T-helper 2 cell (primary cell): ENCODE results near the gene COG8.
"Not testable (repeated sequence)": the region's sequence is repeated elsewhere in the genome, so short reads cannot be mapped to it uniquely, and the experiment has no call there.

Experiments used
- DNase-seq, 5 experiments: peaks; one replicate each; pipeline versions ENCODE4 v3.0.0 to v3.0.0-alpha.2; 2012 to 2022
- total RNA-seq, 2 donors: gene quantifications; one replicate each; lab custom pipeline; 2026; lab: John Stamatoyannopoulos, UW

Gene COG8, protein sequence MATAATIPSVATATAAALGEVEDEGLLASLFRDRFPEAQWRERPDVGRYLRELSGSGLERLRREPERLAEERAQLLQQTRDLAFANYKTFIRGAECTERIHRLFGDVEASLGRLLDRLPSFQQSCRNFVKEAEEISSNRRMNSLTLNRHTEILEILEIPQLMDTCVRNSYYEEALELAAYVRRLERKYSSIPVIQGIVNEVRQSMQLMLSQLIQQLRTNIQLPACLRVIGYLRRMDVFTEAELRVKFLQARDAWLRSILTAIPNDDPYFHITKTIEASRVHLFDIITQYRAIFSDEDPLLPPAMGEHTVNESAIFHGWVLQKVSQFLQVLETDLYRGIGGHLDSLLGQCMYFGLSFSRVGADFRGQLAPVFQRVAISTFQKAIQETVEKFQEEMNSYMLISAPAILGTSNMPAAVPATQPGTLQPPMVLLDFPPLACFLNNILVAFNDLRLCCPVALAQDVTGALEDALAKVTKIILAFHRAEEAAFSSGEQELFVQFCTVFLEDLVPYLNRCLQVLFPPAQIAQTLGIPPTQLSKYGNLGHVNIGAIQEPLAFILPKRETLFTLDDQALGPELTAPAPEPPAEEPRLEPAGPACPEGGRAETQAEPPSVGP
- 7.5 to 16.7 reads per million in 2 donors for total RNA-seq

DNA sequence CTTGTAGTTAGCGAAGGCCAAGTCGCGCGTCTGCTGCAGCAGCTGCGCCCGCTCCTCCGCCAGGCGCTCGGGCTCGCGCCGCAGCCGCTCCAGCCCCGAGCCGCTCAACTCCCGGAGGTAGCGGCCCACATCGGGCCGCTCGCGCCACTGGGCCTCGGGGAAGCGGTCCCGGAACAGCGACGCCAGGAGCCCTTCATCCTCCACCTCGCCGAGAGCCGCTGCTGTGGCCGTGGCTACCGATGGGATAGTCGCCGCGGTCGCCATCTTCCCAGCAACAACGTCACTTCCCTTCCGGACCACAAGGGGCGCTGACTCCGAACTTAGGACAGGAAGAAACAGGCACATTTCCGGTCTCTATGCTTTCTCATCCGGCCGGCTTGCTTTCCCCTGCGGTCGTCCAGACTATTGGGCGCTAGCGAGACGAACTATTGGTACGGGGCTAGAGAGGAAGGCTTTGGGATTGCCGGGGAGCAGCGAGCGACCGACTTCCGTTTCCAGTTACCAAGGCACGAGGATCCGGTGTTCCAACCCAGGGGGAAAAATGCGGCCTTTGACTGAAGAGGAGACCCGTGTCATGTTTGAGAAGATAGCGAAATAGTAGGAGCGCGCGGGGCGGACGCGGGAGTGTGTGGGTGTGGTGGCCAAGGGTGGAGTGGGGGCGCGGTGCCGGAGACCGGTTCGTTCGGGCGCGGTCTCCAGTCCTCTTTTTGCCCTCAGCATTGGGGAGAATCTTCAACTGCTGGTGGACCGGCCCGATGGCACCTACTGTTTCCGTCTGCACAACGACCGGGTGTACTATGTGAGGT is at the start of gene COG8, which contains the start of gene NIP7:
Gene COG8, minus strand, starts transcription at position 276 of the 806 bp plus-strand sequence. Its CDS starts 12 bp downstream, at position 264.
Gene NIP7, plus strand, starts transcription at position 484 of the 806 bp plus-strand sequence. Its CDS starts 58 bp downstream, at position 542.
- DNase-seq = peak; percentile 73 to 94 (median 87)

DNA sequence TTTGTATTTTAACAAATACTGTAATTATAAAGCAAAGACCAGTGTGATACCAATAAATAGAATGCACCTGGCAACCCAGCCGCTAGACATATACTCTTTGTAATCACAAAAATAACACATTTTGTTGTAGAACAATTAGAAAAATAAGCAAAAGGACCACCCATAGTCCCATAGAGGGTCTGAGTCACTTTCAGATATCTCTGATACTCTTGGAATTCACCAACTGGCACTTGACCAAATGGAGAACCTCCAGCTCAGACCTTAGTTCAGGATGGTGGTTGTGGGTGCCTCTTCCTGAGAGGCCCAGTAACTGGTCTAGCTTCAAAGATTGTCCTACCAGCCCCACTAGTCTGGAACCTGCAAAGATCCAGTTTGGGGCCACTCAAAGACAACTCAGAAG is 47.2 kb upstream of the COG8 start:
- DNase-seq = no peak

DNA sequence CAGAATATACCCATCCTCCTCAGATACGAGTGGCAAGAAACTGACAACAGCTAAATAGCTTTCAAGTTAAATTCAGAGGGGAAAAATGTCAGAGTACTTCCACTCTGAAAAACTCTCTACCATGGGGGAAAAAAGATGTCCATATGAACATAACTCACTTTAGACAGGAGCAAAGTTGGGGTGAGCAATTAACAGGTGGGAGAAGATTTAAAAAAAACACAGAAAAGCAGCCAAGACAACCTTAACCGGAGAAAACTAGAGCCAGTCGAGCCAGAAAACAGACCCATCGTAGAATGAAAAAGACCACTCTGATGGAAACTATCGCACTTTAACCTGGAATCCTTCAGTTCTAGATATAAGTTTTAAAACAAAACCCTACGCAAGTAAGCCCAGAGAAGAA is 45.6 kb upstream of the COG8 start:
- DNase-seq = no peak

DNA sequence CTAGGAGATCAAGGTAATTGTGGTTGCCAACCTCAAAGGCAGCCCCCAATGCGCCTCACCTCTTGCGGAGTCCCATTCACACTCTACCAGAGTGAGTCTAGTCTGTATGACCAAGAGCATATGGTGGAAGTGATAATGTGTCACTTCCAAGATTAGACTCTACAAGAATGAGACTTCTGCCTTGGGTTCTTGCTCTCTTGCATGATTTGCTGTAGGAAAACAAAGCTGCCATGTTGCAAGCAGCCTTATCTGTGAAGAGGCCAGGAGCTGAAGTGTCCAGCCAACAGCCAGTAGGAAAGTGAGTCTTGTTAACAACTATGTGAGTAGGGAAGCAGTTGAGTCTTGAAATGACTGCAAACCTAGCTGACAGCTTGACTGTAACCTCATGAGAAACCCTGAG is 43.1 kb upstream of the COG8 start:
- DNase-seq = no peak

DNA sequence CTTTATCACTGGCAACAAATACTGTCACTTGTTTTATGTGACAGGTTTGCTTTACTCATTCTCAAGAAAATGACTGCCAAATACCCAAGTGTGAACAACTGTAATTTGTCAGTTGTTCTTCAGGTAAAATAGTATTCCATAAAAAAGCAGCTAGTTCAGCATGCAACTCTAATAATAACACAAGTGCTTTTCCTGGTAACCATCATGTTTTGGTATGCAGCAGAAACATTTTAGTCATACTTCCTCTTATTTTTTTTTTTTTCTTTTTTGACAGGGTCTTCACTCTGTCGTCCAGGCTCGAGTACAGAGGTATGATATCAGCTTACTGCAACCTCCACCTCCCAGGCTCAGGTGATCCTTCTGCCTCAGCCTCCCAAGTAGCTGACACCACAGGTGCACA is 41.9 kb upstream of the COG8 start:
- no peak for DNase-seq

DNA sequence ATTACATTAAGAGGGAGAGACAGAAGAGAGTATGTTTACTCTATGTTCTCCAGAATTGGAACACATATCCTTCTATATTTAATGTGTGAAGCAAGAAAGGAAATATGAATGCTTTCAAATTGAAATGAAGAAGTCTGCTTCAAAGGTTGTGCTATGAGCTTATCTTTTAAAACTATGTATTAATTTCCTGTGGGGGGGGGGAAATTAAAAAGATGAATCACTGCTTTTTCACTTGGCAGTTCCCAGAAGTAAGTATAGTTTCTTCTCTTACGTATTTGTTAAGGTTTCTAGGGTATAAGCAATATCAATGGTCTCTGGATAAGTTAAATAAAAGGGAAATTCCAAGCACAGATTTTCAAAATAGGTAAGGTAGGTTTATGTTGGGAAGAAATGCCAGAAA is 39.4 kb upstream of the COG8 start:
- DNase-seq = no peak

DNA sequence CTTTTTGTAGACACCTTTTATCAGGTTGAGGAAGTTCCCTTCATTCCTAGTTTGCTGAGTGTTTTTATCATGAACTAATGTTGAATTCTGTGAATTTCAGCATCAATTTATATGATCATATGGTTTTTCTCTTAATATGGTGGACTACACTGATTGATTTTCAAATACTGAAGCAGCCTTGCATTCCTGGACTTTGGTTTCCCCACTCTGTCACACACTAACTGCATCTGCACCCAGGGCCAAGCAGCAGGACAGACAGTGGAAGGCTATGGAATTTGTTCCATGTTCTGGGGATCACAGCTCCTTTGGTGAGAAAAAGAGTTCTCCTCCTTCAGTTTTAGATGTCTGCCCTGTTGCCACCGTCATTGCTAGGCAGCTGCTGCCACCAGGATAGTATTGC is 38.7 kb upstream of the COG8 start:
- no peak for DNase-seq

DNA sequence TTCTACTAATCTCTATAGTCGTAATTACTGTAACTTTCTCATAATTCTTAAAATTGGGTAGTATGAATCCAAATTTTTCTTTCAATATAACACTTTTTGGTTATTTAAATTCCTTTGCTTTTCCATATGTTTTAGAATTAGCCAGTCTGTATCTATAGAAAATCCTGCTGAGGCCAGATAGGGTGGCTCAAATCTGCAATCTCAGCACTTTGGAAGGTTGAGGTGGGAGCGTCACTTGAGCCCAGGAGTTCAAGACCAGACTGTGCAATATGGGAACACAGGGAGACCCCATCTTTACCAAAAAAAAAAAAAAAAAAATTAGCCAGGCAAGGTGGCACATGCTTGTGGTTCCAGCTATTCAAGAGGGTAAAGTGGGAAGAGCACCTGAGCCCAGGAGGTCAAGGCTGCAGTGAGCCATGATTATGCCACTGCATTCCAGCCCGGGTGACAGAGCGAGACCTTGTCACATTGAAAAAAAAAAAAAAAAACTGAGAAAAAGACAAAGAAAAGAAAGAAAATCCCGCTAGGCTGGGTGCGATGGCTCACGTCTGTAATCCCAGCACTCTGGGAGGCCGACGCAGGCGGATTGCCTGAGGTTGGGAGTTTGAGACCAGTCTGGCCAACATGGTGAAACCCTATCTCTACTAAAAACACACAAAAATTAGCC is 37.2 kb upstream of the COG8 start:
- DNase-seq = no peak

DNA sequence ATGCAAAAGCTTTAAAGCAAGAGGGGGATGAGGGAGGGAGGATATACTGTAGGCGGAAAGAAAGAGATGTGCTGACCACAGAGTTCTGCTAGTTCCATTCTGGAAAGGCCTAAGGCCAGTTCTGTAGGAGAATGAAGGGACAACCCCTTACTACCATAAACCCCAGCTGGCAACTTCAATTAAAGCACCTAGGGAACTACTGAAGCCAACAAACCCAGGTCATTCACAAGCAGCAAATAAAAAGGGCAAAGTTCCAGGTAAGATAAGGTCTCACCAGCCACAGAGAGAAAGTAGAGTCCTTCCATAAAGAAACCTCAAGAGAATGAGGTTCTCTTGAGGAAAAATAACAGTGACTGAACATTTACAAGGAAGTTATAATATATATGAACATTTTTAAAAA is 33.7 kb upstream of the COG8 start:
- DNase-seq = no peak

DNA sequence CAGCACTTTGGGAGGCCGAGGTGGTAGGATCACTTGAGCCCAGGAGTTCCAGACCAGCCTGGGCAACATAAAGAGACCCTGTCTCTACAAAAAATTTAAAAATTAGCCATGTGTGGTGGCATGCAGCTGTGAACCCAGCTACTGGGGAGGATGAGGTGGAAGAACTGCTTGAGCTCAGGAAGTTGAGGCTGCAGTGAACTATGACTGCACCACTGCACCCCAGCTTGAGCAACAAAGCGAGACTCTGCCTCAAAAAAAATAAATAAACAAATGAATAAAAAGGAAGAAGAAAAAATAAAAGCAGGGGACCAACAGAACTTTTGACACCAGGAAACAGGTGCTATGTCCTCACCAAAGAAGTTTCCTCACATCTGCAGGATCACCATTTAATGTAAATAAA is 32.2 kb upstream of the COG8 start:
- no peak for DNase-seq

DNA sequence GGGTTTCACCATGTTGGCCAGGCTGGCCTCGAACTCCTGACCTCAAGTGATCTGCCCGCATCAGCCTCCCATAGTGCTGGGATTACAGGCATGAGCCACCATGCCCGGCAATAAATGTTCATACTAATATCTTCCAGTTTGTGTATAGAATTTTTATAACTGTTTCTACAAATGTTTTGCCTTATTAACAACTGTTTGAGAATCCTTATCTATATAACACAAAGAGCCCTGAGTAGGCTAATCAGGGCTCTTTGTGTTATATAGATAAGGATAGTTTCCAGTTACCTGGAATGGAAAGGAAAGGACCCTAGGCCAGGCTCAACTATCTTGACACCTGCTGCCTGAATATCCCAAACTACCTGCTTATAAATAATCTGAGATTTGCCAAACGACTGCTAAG is 29.5 kb upstream of the COG8 start:
- DNase-seq = no peak

DNA sequence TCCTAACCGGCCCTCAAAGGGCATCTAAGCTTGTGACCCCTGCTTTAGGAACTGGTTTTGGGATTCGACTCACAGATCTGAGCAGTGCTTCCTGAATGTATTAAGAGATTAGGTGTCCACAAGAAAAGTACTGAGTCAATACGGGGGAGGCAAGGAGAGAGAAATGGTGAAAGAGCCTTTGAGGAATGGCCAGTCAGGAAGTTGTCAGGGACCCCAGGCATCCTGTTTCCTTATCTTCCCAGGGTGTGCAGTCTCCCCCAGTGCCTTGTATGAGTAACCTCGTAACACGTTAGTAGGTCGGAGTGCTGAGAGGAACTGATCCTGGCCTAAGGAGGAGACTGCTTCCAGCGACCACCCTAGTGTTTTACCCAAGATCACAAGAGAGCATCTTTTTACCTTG is 28.6 kb upstream of the COG8 start:
- no peak for DNase-seq

DNA sequence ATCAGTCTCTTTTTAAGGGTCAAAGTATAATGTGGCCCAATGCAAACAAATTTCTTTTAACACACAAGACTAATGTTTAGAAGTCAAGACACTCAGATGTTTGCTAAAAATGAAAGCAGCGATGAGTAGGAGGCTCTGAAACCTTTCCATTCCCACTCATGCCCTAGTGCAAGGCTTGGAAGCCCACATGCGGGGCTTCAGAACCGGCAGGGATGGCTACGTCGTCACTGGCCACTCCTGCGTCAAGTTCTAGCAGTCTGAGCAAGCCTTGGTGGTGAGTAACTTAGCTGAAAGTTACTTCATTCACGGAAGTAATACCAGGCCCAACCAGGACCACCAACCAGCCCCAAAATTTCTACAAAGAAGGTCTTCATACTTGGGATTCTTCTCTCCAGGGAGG is 27.1 kb upstream of the COG8 start:
- DNase-seq = no peak

DNA sequence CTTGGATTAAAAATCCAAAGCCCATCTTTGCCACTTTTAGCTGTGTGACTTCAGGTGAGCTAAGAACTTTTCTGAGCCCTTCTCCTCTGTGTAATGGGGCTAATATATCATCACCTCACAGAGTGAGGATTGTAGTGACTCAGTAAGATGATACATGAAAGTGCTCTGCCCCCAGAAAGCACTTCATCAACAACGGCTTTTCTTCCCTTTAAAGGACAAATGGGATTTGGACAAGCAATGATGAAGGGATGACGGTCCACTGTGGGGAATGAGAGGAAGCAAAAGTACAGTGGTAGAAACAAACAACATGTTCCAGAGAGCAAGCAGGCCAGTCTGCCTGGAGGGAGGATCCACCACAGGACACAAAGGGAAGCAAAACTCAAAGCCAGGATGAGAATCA is 26.5 kb upstream of the COG8 start:
- no peak for DNase-seq

DNA sequence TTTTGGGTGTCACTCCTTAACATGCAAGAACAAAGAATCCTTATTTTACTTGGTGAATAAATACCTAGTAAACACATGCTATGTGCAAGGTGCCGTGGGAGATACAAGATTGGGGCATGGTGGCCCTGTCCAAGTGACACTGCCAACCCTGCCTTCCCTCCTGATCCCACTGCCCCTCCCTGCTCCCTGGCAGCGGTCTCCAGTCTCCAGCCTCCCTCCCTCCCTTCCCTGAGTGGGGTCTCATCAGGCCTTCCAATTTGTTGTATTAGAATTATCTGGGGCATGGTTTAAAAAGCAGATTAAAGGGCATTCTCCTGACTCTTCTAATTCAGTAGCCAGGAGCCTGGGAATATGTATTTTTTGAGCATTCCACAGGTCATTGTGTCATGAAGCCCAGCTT is 24.7 kb upstream of the COG8 start:
- no peak for DNase-seq

DNA sequence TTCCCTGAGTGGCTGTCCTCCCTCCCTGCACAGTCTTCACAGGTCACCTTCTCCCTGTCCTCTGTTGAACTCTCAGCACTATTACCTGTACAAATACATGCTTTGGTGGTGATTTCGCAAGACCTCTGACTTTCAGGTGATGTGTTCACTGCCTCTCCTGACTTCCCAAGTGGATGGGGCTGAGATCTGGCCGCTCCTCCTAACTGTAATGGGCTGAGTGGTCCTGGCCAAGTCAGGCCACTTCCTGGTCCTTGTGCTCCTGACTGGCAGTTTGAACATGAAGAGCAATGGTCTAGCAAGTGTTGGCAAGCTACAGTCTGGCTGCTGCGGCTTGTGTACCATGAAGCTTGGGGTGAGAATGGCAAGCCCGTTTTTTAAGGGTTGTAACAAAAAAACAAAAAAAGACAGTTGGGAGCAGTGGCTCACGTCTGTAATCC is 23.9 kb upstream of the COG8 start:
- no peak for DNase-seq

DNA sequence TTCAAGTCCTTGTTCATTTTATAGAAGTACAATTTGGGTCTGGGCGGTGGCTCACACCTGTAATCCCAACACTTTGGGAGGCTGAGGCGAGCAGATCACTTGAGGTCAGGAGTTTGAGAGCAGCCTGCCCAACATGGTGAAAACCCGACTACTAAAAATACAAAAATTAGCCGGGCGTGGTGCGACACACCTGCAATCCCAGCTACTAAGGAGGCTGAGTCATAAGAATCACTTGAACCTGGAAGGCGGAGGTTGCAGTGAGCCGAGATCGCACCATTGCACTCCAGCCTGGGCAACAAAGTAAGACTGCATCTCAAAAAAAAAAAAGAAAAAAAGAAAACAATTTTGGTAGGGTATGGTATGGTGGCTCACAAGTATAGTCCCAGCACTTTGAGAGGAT is 20.7 kb upstream of the COG8 start:
- not testable (repeated sequence) for DNase-seq

DNA sequence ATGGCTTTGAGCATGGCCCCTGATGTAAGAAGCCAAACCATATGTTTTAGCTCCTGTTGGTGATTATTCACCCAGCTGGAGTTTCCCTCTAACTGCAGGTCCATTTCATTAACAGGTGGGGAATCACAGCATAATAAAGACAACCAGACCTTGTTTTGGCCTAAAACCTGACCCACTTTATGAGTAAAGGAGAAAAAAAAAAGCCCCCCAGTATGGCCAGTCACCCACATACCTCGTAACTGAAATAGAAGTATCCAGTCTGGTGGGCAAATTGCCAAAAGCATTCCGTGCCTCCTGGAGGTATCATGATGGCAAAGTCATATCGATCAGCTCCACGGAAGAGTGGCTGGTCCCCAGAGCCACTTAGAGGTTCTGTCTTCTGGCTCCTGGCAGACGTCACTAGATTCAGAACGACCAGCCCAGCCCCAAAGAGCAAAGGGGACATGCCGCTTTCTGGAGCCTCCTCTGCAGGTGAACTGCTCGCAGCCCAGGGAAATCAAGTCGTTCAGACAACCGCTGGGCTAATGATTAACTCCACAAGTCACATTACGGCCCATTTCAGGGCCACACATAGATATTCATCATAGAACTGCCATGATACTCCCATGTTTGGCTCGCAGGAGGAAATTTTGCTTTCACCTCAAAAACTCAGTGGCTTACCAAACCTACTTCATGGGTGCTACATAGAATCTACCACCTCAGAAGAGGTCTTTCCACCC is 12.1 kb upstream of the COG8 start, which contains the start of gene TMED6:
Gene TMED6, minus strand, starts transcription at position 478 of the 719 bp plus-strand sequence. Its CDS starts 33 bp downstream, at position 445.
- no peak for DNase-seq

DNA sequence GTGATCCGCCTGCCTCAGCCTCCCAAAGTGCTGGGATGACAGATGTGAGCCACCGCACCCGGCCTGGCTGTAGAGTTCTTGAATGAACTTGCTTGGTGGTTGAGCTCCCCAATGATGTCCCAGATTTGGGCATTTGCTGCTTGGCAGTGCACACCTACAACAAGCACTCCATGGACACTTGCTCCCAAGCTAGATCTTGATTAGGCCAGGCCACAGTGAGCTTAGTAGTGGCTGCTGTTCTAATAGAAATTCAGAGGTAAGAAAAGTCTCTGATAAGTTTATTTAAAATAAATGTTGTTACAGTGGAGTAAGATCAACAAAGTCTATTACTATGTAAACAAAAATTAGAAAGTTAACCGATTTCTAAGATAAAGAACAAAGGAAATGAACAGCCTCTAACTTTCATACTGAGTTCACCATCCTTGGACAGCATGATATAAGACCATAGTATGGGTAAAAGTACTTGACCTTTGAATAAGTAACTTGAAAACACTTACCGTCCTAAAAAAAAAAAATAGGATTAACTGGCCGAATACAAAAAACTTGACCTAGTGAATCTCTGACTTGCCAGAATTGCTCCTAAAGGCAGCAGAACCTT is 11.3 kb upstream of the COG8 start:
- DNase-seq = no peak

DNA sequence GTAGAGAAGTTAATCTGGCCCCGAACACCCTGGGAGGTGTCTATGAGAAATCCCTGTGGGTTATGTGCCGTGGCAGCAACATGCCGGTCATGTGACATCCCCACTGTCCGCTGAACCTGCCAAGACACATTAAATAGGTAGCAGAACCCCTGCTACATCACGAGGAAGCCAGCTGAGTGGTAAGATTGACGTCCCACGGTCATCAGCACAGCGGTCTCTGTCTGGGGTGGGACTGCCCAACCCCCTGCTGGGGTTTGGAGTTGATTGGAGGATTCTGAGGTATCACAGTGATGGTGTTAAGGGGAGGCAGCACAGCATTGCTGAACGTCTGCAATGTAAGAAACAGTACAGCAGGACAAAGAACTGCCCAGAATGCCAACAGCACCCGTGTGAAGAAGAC is 10.2 kb upstream of the COG8 start:
- no peak for DNase-seq

DNA sequence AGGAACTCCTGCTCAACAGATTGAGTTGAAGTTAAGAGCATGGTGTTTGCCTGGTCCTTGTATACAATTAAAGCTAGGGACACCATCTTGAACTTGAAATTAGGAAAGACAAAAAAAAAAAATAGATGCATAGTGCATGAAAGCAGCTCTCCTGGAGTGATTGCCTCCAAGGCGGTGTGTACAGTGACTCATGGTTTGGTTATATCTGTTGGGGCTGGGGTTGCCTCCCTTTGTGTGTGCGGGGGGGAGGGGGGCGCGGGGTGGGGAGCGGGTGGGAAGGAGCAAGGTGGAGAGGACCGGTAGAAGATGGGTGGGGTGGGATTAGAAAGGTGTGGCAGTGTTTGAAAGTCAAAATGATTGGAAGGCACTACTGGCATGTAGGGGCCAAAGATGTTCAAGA is 8.9 kb upstream of the COG8 start:
- no peak for DNase-seq

DNA sequence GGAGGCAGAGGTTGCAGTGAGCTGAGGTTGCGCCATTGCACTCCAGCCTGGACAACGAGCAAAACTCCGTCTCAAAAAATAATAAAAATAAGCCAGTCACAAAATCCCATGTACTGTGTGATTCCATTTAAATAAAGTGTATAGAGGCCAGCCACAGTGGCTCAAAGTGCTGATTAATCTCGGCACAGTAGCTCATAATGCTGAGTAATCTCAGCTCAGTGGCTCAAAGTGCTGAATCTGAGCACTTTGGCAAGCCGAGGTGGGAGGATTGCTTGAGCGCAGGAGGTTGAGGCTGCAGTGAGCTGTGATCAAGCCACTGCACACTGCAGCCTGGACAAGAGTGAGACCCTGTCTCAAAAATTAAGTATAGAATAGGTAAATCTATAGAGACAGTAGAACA is 7.3 kb upstream of the COG8 start:
- DNase-seq = no peak
